Astrocyte (in vitro differentiated cells and primary cell): ENCODE data around the gene FER. TPM values are rescaled to one million over a fixed set of nuclear protein-coding genes. Genes with fewer than 3 reads are reported as not detected.
"Not testable (repeated sequence)": the region's sequence is repeated elsewhere in the genome, so short reads cannot be mapped to it uniquely, and the experiment has no call there.

Source experiments
- DNase-seq: peaks from one replicate; pipeline ENCODE4 v3.0.0-alpha.2; 2010; ENCODE audit warnings: low read depth
- FAIRE-seq: peaks from 2 replicates; lab custom pipeline; 2011; peaks lifted over from hg19 to GRCh38; lab: Jason Lieb, UNC
- H2AFZ ChIP-seq: 2 replicates; pipeline ENCODE4 v1.6.0; 2012; ENCODE audit warnings: low read depth, low read length, inconsistent platforms
- H3K27ac ChIP-seq: 2 replicates; pipeline ENCODE4 v1.5.1; 2011; ENCODE audit warnings: low read depth, low read length, inconsistent platforms
- H3K27me3 ChIP-seq: 2 replicates; pipeline ENCODE4 v1.6.0; 2011; ENCODE audit warnings: low read length, inconsistent platforms; ENCODE audit not compliant: insufficient read depth
- H3K36me3 ChIP-seq: 2 replicates; pipeline ENCODE4 v1.5.1; 2011; ENCODE audit warnings: low read length, inconsistent platforms; ENCODE audit not compliant: insufficient read depth
- H3K4me1 ChIP-seq: 2 replicates; pipeline ENCODE4 v1.5.1; 2011; ENCODE audit warnings: low read length, inconsistent platforms; ENCODE audit not compliant: insufficient read depth
- H3K4me2 ChIP-seq: 2 replicates; pipeline ENCODE4 v1.6.0; 2012; ENCODE audit warnings: low read length, inconsistent platforms
- H3K4me3 ChIP-seq: 2 replicates; pipeline ENCODE4 v1.5.1; 2011; ENCODE audit warnings: low read depth, mild to moderate bottlenecking, low read length, inconsistent platforms; ENCODE audit not compliant: insufficient read depth
- H3K79me2 ChIP-seq: 2 replicates; pipeline ENCODE4 v1.6.0; 2012; ENCODE audit warnings: mild to moderate bottlenecking, low read length, inconsistent platforms; ENCODE audit not compliant: insufficient read depth
- H3K9ac ChIP-seq: 2 replicates; pipeline ENCODE4 v1.6.0; 2012; ENCODE audit warnings: mild to moderate bottlenecking, low read length, inconsistent platforms
- H3K9me3 ChIP-seq: 2 replicates; pipeline ENCODE4 v1.5.1; 2012; ENCODE audit warnings: low read depth, mild to moderate bottlenecking, low read length, inconsistent platforms; ENCODE audit not compliant: insufficient read depth
- H4K20me1 ChIP-seq: 2 replicates; pipeline ENCODE4 v1.6.0; 2012; ENCODE audit warnings: low read length, inconsistent platforms; ENCODE audit not compliant: insufficient read depth
- H3K27ac Mint-ChIP-seq: one replicate; pipeline ENCODE4 v1.8.0; 2021; ENCODE audit warnings: mild to moderate bottlenecking, mixed read lengths; ENCODE audit not compliant: unreplicated experiment
- H3K27me3 Mint-ChIP-seq: one replicate; pipeline ENCODE4 v1.8.0; 2021; ENCODE audit warnings: low read depth, mixed read lengths; ENCODE audit not compliant: unreplicated experiment
- H3K36me3 Mint-ChIP-seq: one replicate; pipeline ENCODE4 v1.8.0; 2021; ENCODE audit warnings: low read depth, mixed read lengths; ENCODE audit not compliant: unreplicated experiment
- H3K4me1 Mint-ChIP-seq: one replicate; pipeline ENCODE4 v1.8.0; 2021; ENCODE audit warnings: low read depth, mixed read lengths; ENCODE audit not compliant: unreplicated experiment
- H3K4me3 Mint-ChIP-seq: one replicate; pipeline ENCODE4 v1.8.0; 2021; ENCODE audit warnings: mild to moderate bottlenecking, moderate library complexity, mixed read lengths; ENCODE audit not compliant: unreplicated experiment
- H3K9me3 Mint-ChIP-seq: one replicate; pipeline ENCODE4 v1.8.0; 2021; ENCODE audit warnings: mild to moderate bottlenecking, mixed read lengths; ENCODE audit not compliant: unreplicated experiment
- EZH2 ChIP-seq: IDR thresholded peaks from 2 replicates; pipeline ENCODE4 v1.6.1; 2012; ENCODE audit warnings: mild to moderate bottlenecking, low read length, inconsistent platforms; ENCODE audit not compliant: insufficient read depth
- total RNA-seq: library from RNA; stranded (reverse); gene quantifications from 2 replicates; pipeline ENCODE4 v1.2.1, GENCODE V29; 2021
- TF ChIP-seq, protein P1 (sequence below): IDR thresholded peaks from 2 replicates; pipeline ENCODE4 v1.5.1; 2011; ENCODE audit warnings: low read depth, mild to moderate bottlenecking, inconsistent platforms, low read length, moderate library complexity; ENCODE audit not compliant: insufficient read depth

FER gene
- total RNA-seq, 1 donor from 2014 or later, result 21.6 TPM

DNA sequence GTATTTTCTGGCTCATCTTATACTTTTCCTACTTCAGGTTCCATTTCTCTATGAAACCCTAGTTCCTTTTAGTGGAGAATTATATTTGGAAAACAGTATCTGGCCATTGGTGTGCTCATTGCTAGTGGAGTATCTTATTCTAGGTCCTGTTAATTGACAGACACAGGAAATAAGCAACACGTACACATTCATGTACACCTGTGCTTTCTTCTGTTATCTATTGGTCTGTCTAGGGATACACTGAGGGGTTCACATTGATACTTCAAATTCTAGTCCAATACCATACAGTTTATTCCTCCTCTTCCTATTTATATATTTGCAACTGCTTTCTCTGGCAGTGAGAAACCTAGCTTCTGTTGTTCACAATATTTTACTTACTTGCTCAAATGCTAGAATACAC is 110.2 kb downstream of the FER start:
- Histone ChIP-seq H3K4me3 (no peak overlapping the region), H3K9ac (no peak overlapping the region), H3K36me3 (no peaks in the 10 kb centered on the region), H3K27ac (no peak overlapping the region), H4K20me1 (no peaks in the 10 kb centered on the region), H3K9me3 (no peaks in the 10 kb centered on the region), H2AFZ (no peak overlapping the region), H3K79me2 (no peaks in the 10 kb centered on the region), H3K4me1 (no peaks in the 10 kb centered on the region), H3K4me2 (no peak overlapping the region), H3K27me3 (no peaks in the 10 kb centered on the region)
- no peaks in the 10 kb centered on the region for H3K4me1 Mint-ChIP-seq
- DNase-seq (no peak), FAIRE-seq (no peak)
- no peak overlapping the region for H3K4me3 Mint-ChIP-seq
- H3K36me3 Mint-ChIP-seq, result no peaks in the 10 kb centered on the region
- H3K27me3 Mint-ChIP-seq, result no peaks in the 10 kb centered on the region
- H3K9me3 Mint-ChIP-seq, result no peaks in the 10 kb centered on the region
- no peak overlapping the region for H3K27ac Mint-ChIP-seq
- TF ChIP-seq EZH2, result no peak
- TF ChIP-seq, protein P1, sequence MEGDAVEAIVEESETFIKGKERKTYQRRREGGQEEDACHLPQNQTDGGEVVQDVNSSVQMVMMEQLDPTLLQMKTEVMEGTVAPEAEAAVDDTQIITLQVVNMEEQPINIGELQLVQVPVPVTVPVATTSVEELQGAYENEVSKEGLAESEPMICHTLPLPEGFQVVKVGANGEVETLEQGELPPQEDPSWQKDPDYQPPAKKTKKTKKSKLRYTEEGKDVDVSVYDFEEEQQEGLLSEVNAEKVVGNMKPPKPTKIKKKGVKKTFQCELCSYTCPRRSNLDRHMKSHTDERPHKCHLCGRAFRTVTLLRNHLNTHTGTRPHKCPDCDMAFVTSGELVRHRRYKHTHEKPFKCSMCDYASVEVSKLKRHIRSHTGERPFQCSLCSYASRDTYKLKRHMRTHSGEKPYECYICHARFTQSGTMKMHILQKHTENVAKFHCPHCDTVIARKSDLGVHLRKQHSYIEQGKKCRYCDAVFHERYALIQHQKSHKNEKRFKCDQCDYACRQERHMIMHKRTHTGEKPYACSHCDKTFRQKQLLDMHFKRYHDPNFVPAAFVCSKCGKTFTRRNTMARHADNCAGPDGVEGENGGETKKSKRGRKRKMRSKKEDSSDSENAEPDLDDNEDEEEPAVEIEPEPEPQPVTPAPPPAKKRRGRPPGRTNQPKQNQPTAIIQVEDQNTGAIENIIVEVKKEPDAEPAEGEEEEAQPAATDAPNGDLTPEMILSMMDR, result no peak

DNA sequence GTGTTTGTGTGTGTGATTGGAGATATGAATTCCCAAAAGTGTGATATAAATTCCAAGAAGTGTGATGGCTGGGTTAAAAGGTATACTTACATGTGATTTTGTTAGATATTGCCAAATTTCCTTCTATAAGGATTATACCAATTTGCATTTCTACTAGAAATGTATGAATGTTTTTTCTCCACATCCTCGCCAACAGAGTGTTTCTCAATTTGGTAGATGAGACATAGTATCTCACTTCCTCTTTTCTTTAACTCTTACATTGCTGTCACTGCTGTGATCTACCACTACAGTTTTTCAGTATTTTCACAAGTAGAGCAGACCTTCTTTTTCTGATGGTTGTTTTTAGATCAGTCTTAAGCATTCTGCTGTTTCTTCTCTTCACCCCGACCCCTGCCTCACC is 111.3 kb downstream of the FER start:
- Histone ChIP-seq H3K9me3 (no peaks in the 10 kb centered on the region), H3K27me3 (no peaks in the 10 kb centered on the region), H3K79me2 (no peaks in the 10 kb centered on the region), H2AFZ (no peak overlapping the region), H3K4me2 (peak overlapping the region; percentile 23), H3K9ac (no peak overlapping the region), H4K20me1 (no peaks in the 10 kb centered on the region), H3K4me3 (no peak overlapping the region), H3K4me1 (no peaks in the 10 kb centered on the region), H3K27ac (no peak overlapping the region), H3K36me3 (no peaks in the 10 kb centered on the region)
- Mint-ChIP-seq H3K27ac (no peak overlapping the region), H3K4me1 (no peaks in the 10 kb centered on the region), H3K27me3 (no peaks in the 10 kb centered on the region), H3K4me3 (no peak overlapping the region), H3K9me3 (no peaks in the 10 kb centered on the region), H3K36me3 (no peaks in the 10 kb centered on the region)
- no peak for DNase-seq
- FAIRE-seq, result peak; percentile 90
- no peak for TF ChIP-seq EZH2
- TF ChIP-seq, protein P1, result no peak

DNA sequence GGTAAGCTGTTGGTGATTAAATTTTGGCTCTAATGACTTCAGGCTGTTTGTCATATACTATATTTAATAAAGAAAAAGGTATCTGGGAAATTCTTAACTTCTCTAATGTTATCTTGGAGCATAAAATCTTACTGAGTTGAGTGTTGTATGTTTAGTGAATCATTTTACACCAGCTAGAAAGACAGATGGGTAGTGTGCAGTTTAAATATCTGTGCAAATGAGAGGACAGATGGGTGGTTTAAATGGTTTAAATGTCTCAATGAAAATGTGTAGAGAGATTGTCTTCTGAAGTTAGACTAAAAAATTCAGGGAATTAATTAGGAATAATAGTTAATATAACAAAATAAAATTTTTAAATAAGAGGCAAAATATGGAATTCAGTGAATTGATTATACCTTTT is 114.5 kb downstream of the FER start:
- H3K9me3 ChIP-seq, result no peaks in the 10 kb centered on the region
- Mint-ChIP-seq H3K27me3 (no peaks in the 10 kb centered on the region), H3K4me3 (no peak overlapping the region), H3K36me3 (no peaks in the 10 kb centered on the region), H3K27ac (no peak overlapping the region), H3K9me3 (peaks cover 5% of the 10 kb centered on the region), H3K4me1 (no peaks in the 10 kb centered on the region)
- no peak overlapping the region for H3K4me2 ChIP-seq
- no peaks in the 10 kb centered on the region for H3K27me3 ChIP-seq
- TF ChIP-seq EZH2, result no peak
- TF ChIP-seq, protein P1, result no peak
- DNase-seq (no peak), FAIRE-seq (no peak)
- no peak overlapping the region for H2AFZ ChIP-seq
- no peaks in the 10 kb centered on the region for H3K4me1 ChIP-seq
- no peaks in the 10 kb centered on the region for H4K20me1 ChIP-seq
- no peak overlapping the region for H3K4me3 ChIP-seq
- no peak overlapping the region for H3K9ac ChIP-seq
- H3K79me2 ChIP-seq, result no peaks in the 10 kb centered on the region
- H3K27ac ChIP-seq, result no peak overlapping the region
- no peaks in the 10 kb centered on the region for H3K36me3 ChIP-seq

DNA sequence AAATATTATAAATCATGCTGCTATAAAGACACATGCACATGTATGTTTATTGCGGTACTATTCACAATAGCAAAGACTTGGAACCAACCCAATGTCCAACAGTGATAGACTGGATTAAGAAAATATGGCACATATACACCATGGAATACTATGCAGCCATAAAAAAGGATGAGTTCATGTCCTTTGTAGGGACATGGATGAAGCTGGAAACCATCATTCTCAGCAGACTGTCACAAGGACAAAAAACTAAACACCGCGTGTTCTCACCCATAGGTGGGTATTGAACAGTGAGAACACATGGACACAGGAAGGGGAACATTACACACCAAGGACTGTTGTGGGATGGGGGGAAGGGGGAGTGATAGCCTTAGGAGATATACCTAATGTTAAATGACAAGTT is 118.4 kb downstream of the FER start:
- H3K36me3 Mint-ChIP-seq, H3K4me1 ChIP-seq, H3K9me3 Mint-ChIP-seq, H2AFZ ChIP-seq, H3K9ac ChIP-seq, H3K27me3 ChIP-seq, H3K36me3 ChIP-seq, H3K27ac ChIP-seq, H3K4me3 ChIP-seq, H3K27me3 Mint-ChIP-seq, H4K20me1 ChIP-seq, H3K79me2 ChIP-seq, DNase-seq, H3K4me2 ChIP-seq, H3K27ac Mint-ChIP-seq, H3K4me3 Mint-ChIP-seq, H3K9me3 ChIP-seq, FAIRE-seq, H3K4me1 Mint-ChIP-seq: not testable (repeated sequence)
